ENCODE measurements around the gene LARP1B. TPM values are rescaled to one million over a fixed set of nuclear protein-coding genes. Genes with fewer than 3 reads are reported as not detected.
"Not testable (repeated sequence)": the region's sequence is repeated elsewhere in the genome, so short reads cannot be mapped to it uniquely, and the experiment has no call there.

The LARP1B gene
- total RNA-seq = 10 to 100 TPM; 18.0 to 30.9 TPM

- Mint-ChIP-seq H3K36me3 (no peaks in the 10 kb centered on the region), H3K9me3 (no peaks in the 10 kb centered on the region)
These were observed at the start of gene LARP1B for GRCh38 chr4:128060699-128061565. Gene LARP1B, plus strand, starts transcription at chr4:128061312. Its CDS starts 13,640 bp downstream, at chr4:128074952.

GRCh38 chr4:128025319-128025718 lies 35.8 kb upstream of the LARP1B start:
- no peak overlapping the region for H3K27ac Mint-ChIP-seq
- ATAC-seq = no peak
- H3K9me3 Mint-ChIP-seq = no peaks in the 10 kb centered on the region
- H3K4me3 Mint-ChIP-seq = no peak overlapping the region
- no peak for DNase-seq (ENCODE audit: low spot score)
- H3K36me3 Mint-ChIP-seq = peaks cover 7% of the 10 kb centered on the region
- H3K4me1 Mint-ChIP-seq (ENCODE audit: low read depth in 2 of 2) = no peaks in the 10 kb centered on the region
- H3K27me3 Mint-ChIP-seq = no peaks in the 10 kb centered on the region

More at GRCh38 chr4:128060699-128061565, at the start of gene LARP1B:
- peaks cover 0 to 5% of the 10 kb centered on the region in 2 donors for H3K4me1 Mint-ChIP-seq (ENCODE audit: low read depth in 2 of 2)
- DNase-seq (ENCODE audit: low spot score) = peak; percentile 97
- ATAC-seq = peak; percentile 96 to 97
- H3K27me3 Mint-ChIP-seq = no peaks in the 10 kb centered on the region
- H3K27ac Mint-ChIP-seq = peak within 1 kb of the TSS; percentile 84 to 87
- H3K4me3 Mint-ChIP-seq = peak within 1 kb of the TSS; percentile 90

GRCh38 chr4:128029907-128030306 lies 31.2 kb upstream of the LARP1B start:
- Mint-ChIP-seq H3K9me3 (no peaks in the 10 kb centered on the region), H3K27ac (no peak overlapping the region), H3K4me3 (no peak overlapping the region), H3K27me3 (no peaks in the 10 kb centered on the region), H3K4me1 (ENCODE audit: low read depth in 2 of 2) (no peaks in the 10 kb centered on the region), H3K36me3 (no peaks in the 10 kb centered on the region)
- ATAC-seq = no peak
- no peak for DNase-seq (ENCODE audit: low spot score)

- no peaks in the 10 kb centered on the region for H3K27me3 Mint-ChIP-seq
- DNase-seq (ENCODE audit: low spot score) (no peak), ATAC-seq (no peak)
- no peak overlapping the region for H3K27ac Mint-ChIP-seq
- no peaks in the 10 kb centered on the region for H3K4me1 Mint-ChIP-seq (ENCODE audit: low read depth in 2 of 2)
- no peak overlapping the region for H3K4me3 Mint-ChIP-seq
- no peaks in the 10 kb centered on the region for H3K9me3 Mint-ChIP-seq
- no peaks in the 10 kb centered on the region for H3K36me3 Mint-ChIP-seq
These were observed 29.2 kb upstream of the LARP1B start for GRCh38 chr4:128031756-128032384.

- Mint-ChIP-seq H3K27me3 (no peaks in the 10 kb centered on the region), H3K9me3 (no peaks in the 10 kb centered on the region), H3K36me3 (no peaks in the 10 kb centered on the region), H3K4me1 (ENCODE audit: low read depth in 2 of 2) (no peaks in the 10 kb centered on the region), H3K4me3 (no peak overlapping the region), H3K27ac (no peak overlapping the region)
- ATAC-seq (no peak), DNase-seq (ENCODE audit: low spot score) (no peak)
These were observed 21.5 kb upstream of the LARP1B start for GRCh38 chr4:128039568-128039967.

- DNase-seq (ENCODE audit: low spot score); H3K27ac Mint-ChIP-seq; H3K27me3 Mint-ChIP-seq; ATAC-seq; H3K4me1 Mint-ChIP-seq (ENCODE audit: low read depth in 2 of 2); H3K9me3 Mint-ChIP-seq; H3K36me3 Mint-ChIP-seq; H3K4me3 Mint-ChIP-seq: not testable (repeated sequence)
These were observed 14.1 kb upstream of the LARP1B start for GRCh38 chr4:128047019-128047418.

GRCh38 chr4:128047514-128047913 lies 13.6 kb upstream of the LARP1B start:
- H3K4me3 Mint-ChIP-seq; H3K27ac Mint-ChIP-seq; DNase-seq (ENCODE audit: low spot score); H3K4me1 Mint-ChIP-seq (ENCODE audit: low read depth in 2 of 2); H3K36me3 Mint-ChIP-seq; H3K9me3 Mint-ChIP-seq; ATAC-seq; H3K27me3 Mint-ChIP-seq: not testable (repeated sequence)

- not testable (repeated sequence) for DNase-seq (ENCODE audit: low spot score); H3K4me3 Mint-ChIP-seq; H3K27ac Mint-ChIP-seq; H3K36me3 Mint-ChIP-seq; ATAC-seq; H3K9me3 Mint-ChIP-seq; H3K4me1 Mint-ChIP-seq (ENCODE audit: low read depth in 2 of 2); H3K27me3 Mint-ChIP-seq
These were observed 9.9 kb upstream of the LARP1B start for GRCh38 chr4:128051229-128051628.

GRCh38 chr4:128054907-128055306 lies 6.2 kb upstream of the LARP1B start:
- not testable (repeated sequence) for H3K4me1 Mint-ChIP-seq (ENCODE audit: low read depth in 2 of 2); H3K27ac Mint-ChIP-seq; H3K4me3 Mint-ChIP-seq; ATAC-seq; H3K9me3 Mint-ChIP-seq; H3K27me3 Mint-ChIP-seq; DNase-seq (ENCODE audit: low spot score); H3K36me3 Mint-ChIP-seq

GRCh38 chr4:128055441-128056206 lies 5.5 kb upstream of the LARP1B start:
- not testable (repeated sequence) for DNase-seq (ENCODE audit: low spot score); H3K36me3 Mint-ChIP-seq; H3K27ac Mint-ChIP-seq; ATAC-seq; H3K4me3 Mint-ChIP-seq; H3K9me3 Mint-ChIP-seq; H3K27me3 Mint-ChIP-seq; H3K4me1 Mint-ChIP-seq (ENCODE audit: low read depth in 2 of 2)

- H3K27ac Mint-ChIP-seq = no peak overlapping the region
- ATAC-seq (no peak), DNase-seq (ENCODE audit: low spot score) (no peak)
- no peaks in the 10 kb centered on the region for H3K27me3 Mint-ChIP-seq
- H3K4me1 Mint-ChIP-seq (ENCODE audit: low read depth in 2 of 2) = peaks cover 0 to 5% of the 10 kb centered on the region in 2 donors
- H3K9me3 Mint-ChIP-seq = no peaks in the 10 kb centered on the region
- H3K4me3 Mint-ChIP-seq = no peak overlapping the region
- H3K36me3 Mint-ChIP-seq = no peaks in the 10 kb centered on the region
These were observed 4.7 kb upstream of the LARP1B start for GRCh38 chr4:128056396-128056795.

GRCh38 chr4:128060121-128060698 lies 902 bp upstream of the LARP1B start:
- peaks cover 0 to 5% of the 10 kb centered on the region in 2 donors for H3K4me1 Mint-ChIP-seq (ENCODE audit: low read depth in 2 of 2)
- no peaks in the 10 kb centered on the region for H3K36me3 Mint-ChIP-seq
- H3K4me3 Mint-ChIP-seq = peak overlapping the region; percentile 81
- H3K9me3 Mint-ChIP-seq = no peaks in the 10 kb centered on the region
- H3K27me3 Mint-ChIP-seq = no peaks in the 10 kb centered on the region
- ATAC-seq (no peak), DNase-seq (ENCODE audit: low spot score) (no peak)
- H3K27ac Mint-ChIP-seq = peak overlapping the region; percentile 84 to 87

Data from natural killer cell treated with Interleukin-12 subunit alpha and Interleukin-12 subunit beta and Interleukin-15 and Interleukin-18, amount 100 ng/mL, for 72 hours (primary cell).